HFFc6 (cell line): Measurements from ENCODE around the gene CDC25B. TPM values are rescaled to one million over a fixed set of nuclear protein-coding genes. Genes with fewer than 3 reads are reported as not detected.

Experiments used
- DNase-seq: peaks from one replicate; pipeline ENCODE4 v3.0.0-alpha.2; 2018
- H3K27ac Mint-ChIP-seq: 2 replicates; pipeline ENCODE4 v1.8.0; 2020; ENCODE audit warnings: mild to moderate bottlenecking, mixed read lengths
- H3K27me3 Mint-ChIP-seq: 2 replicates; pipeline ENCODE4 v1.8.0; 2021; ENCODE audit warnings: mild to moderate bottlenecking, moderate library complexity, mixed read lengths; ENCODE audit not compliant: insufficient read depth
- H3K36me3 Mint-ChIP-seq: 2 replicates; pipeline ENCODE4 v1.8.0; 2021; ENCODE audit warnings: low read depth, mixed read lengths
- H3K4me1 Mint-ChIP-seq: 2 replicates; pipeline ENCODE4 v1.8.0; 2020; ENCODE audit warnings: low read depth, mixed read lengths
- H3K4me3 Mint-ChIP-seq: 2 replicates; pipeline ENCODE4 v1.8.0; 2020; ENCODE audit warnings: mild to moderate bottlenecking, moderate library complexity, mixed read lengths
- H3K9me3 Mint-ChIP-seq: 2 replicates; pipeline ENCODE4 v1.8.0; 2020; ENCODE audit warnings: mild to moderate bottlenecking, mixed read lengths
- CTCF ChIP-seq: fragments of 200-600 bp; sonication (generic); IDR thresholded peaks from 2 replicates; pipeline ENCODE4 v1.5.0; 2021; ENCODE audit warnings: antibody characterized with exemption, mild to moderate bottlenecking
- total RNA-seq, 6 experiments: library from RNA; stranded (reverse); fragmentation: NEBNext Ultra II Directional; extraction: Animal tissue kit (Norgen Biotek cat#: 25700); gene quantifications; 2 replicates in 1 of 6; 3 replicates in 5 of 6; pipeline ENCODE4 v1.2.3, GENCODE V29; 2021

The CDC25B gene
- total RNA-seq, 6 experiments from 2014 or later, result 44.9 to 92.6 (median 84.5) TPM

GRCh38 chr20:3771552-3772058 lies 24.5 kb upstream of the CDC25B start:
- Mint-ChIP-seq H3K27me3 (peaks cover 3% of the 10 kb centered on the region; the same call in 1 of the 2 replicates), H3K9me3 (no peaks in the 10 kb centered on the region), H3K4me1 (peaks cover 18% of the 10 kb centered on the region), H3K4me3 (no peak overlapping the region), H3K27ac (no peak overlapping the region), H3K36me3 (no peaks in the 10 kb centered on the region)
- DNase-seq, result no peak
- no peak for TF ChIP-seq CTCF

- DNase-seq, result no peak
- H3K36me3 Mint-ChIP-seq, result no peaks in the 10 kb centered on the region
- H3K27me3 Mint-ChIP-seq, result peaks cover 3% of the 10 kb centered on the region; the same call in 1 of the 2 replicates
- no peaks in the 10 kb centered on the region for H3K9me3 Mint-ChIP-seq
- no peak for TF ChIP-seq CTCF
- no peak overlapping the region for H3K4me3 Mint-ChIP-seq
- H3K4me1 Mint-ChIP-seq, result peaks cover 10% of the 10 kb centered on the region
- no peak overlapping the region for H3K27ac Mint-ChIP-seq
Measured at GRCh38 chr20:3775457-3776108, 20.5 kb upstream of the CDC25B start.

- peaks cover 3% of the 10 kb centered on the region; the same call in 1 of the 2 replicates for H3K27me3 Mint-ChIP-seq
- no peaks in the 10 kb centered on the region for H3K9me3 Mint-ChIP-seq
- no peaks in the 10 kb centered on the region for H3K36me3 Mint-ChIP-seq
- no peak for TF ChIP-seq CTCF
- no peak for DNase-seq
- no peak overlapping the region for H3K27ac Mint-ChIP-seq
- H3K4me3 Mint-ChIP-seq, result peak overlapping the region; percentile 83
- H3K4me1 Mint-ChIP-seq, result peaks cover 16% of the 10 kb centered on the region
Measured at GRCh38 chr20:3777381-3777715, 18.8 kb upstream of the CDC25B start.

- peaks cover 16% of the 10 kb centered on the region for H3K4me1 Mint-ChIP-seq
- H3K27me3 Mint-ChIP-seq, result peaks cover 3% of the 10 kb centered on the region; the same call in 1 of the 2 replicates
- peak overlapping the region; percentile 83 for H3K4me3 Mint-ChIP-seq
Measured at GRCh38 chr20:3777716-3778629, 18.1 kb upstream of the CDC25B start.

More at GRCh38 chr20:3777716-3778629, 18.1 kb upstream of the CDC25B start:
- no peak overlapping the region for H3K27ac Mint-ChIP-seq
- TF ChIP-seq CTCF, result peak; percentile 11; the same call in 1 of the 2 replicates
- no peaks in the 10 kb centered on the region for H3K9me3 Mint-ChIP-seq
- peak; percentile 6 for DNase-seq
- H3K36me3 Mint-ChIP-seq, result no peaks in the 10 kb centered on the region
